GM18526 (cell line): ENCODE results near the gene NLE1.
A peak's percentile ranks its signal among the peaks of the same experiment; 100 is the strongest.

ENCODE experiments used
- POLR2A ChIP-seq: IDR thresholded peaks from 3 replicates; pipeline ENCODE4 v1.6.1; 2011; ENCODE audit not compliant: insufficient read length; ENCODE audit errors: extremely low read depth

NLE1 gene

DNA sequence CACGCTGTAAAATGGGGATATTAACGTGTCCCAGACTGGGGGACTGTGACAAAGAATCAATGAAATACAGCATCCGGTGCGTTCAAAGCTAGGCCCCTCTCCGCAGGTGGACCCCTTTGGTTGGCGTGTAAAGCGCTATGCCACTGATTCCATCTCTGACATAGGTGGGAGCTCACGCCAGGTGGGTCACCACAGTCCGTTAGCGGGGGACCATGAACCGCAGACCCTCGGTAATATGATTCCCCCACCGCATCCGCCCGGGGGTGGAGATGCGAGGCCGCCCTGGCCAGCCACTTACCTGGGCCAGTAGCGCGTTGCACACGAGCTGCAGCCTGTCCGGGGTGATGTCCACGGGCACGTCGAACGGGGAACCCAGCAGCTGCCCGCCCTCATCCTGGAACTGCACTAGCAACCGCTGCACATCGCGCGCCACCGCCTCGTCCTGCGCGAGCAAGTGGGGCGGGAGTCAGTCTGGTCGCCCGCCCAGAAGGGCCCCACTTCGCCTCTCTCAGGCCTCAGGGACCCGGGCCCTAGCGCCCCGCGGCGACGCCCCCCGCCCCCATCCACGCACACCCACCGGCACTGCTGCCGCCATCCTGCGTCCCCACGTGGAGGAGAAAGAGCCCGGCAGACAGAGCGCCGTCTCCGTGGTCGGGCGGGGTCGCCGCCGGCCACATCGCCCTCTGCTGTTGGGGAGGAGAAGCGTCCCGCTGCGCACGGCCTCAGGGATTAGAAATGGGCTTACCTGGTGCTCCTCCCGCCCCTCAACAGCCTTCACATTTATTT is at the start of gene NLE1:
TSS of gene NLE1 (minus strand) at position 623 of the 786 bp plus-strand sequence. CDS start at position 595, 28 bp downstream.
- peak; percentile 54 for TF ChIP-seq POLR2A

DNA sequence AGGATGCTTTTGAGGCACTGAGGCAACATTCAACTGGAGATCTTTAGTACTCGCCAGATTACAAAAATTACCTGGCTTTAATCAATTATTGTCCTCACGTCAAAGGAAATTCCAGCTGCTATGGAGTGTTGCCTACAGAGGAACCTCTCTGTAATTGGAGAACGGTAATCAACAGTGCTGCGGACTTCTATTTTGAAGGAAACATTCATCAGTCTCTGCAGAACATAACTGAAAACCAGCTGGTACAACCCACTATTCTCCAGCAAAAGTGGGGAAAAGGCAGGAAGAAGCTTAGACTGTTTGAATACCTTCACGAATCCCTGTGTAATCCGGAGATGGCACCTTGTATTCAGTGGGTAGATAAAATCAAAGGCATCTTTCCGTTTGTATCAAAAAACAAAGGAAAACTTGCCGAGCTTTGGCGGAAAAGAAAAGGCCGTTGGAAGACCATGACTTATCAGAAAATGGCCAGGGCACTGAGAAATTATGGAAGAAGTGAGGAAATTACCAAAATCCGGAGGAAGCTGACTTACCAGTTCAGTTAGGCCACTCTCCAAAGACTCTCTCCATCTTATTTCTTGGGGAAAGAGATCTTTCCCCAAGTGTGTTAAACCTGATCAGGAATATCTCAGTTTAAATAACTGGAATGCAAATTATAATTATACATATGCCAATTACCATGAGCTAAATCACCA is 49.0 kb upstream of the NLE1 start:
- TF ChIP-seq POLR2A: no peak

DNA sequence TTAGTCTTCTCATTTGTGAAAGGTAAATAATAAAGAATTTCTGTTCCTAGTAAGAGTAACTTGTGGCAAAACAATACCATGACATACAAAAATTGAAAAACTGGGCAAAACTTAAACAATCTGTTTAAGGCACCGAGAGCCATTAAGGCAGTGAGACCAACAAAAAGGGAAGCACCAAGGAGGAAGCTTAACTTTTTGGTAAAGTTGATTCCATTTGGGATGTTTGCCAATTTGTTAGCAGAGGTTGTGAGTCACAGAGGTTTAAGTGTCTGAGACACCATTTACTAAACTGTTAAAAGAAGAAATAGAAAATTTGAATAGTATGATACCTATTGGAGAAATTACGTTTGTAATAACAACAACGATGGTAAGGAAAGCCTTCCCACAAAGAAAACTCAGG is 47.2 kb upstream of the NLE1 start:
- no peak for TF ChIP-seq POLR2A

DNA sequence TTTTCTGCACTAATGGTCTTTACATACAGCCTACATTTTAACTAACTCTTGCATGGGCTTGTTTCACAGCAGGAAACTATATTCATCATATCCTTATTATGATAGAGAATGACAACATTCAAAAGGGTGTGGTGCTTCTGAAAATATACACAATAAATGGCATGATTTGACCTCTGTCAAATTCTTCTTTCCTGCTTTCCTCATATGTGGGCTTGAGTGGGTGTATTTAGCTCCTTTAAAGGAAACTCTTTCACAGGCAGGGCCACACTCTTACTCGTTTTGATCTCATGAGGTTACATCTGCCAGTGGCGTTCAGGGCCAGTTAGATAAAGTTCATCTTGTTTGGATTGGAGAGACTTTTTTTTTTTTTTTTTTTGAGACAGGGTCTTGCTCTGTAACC is 46.0 kb upstream of the NLE1 start:
- TF ChIP-seq POLR2A: no peak

DNA sequence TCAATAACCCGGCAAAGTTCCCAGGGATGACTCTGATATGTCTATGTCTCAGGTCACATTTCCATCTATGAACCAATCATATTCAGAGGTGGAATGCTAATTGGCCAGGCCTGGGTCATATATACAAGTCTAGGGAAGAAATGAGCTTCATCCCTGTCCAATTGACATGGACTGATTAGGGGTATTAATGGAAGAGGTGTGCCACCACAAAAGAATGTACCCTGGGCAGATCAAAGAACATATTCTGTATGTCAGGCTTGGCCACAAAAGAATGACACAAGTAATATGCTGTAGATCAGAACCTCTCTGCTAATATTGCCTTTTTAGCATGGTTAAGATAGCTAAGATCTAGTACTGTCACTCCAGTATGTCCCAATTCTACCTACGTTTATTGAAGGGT is 45.4 kb upstream of the NLE1 start:
- TF ChIP-seq POLR2A: no peak

DNA sequence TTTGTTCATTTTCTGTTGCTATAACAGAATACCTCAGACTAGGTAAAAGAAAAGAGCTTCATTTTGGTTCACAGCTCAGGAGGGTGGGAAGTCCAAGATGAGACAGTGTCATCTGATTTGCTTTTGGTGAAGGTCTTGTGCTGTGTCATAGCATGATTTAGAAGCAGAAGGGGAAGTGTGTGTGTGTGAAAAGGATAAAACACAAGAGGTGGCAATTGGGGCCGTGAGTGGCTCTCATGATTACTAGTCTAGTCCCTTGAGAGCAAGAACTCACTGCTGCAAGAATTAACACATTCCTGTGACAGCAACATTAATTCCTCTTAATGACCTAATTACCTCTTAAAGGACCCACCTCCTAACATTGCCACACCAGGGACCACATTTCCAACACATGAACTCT is 43.7 kb upstream of the NLE1 start:
- no peak for TF ChIP-seq POLR2A

DNA sequence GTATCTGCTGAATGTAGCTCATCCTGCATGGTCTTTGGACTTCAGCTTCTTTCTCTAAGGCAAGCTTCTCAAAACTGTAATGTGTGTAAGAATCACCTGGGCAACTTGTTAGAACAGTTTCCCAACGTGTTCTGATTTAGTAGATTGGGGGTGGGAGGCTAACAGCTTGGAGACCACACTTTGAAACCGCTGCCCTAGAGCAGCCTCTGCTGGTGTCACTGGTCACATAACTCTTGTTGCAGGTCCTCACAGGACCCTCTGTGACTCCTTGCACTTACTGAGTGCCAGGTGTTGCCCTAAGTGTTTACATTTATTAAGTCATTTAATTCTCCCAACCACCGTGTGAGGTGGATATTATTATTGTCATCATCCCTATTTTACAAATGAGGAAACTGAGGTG is 42.2 kb upstream of the NLE1 start:
- TF ChIP-seq POLR2A: no peak

DNA sequence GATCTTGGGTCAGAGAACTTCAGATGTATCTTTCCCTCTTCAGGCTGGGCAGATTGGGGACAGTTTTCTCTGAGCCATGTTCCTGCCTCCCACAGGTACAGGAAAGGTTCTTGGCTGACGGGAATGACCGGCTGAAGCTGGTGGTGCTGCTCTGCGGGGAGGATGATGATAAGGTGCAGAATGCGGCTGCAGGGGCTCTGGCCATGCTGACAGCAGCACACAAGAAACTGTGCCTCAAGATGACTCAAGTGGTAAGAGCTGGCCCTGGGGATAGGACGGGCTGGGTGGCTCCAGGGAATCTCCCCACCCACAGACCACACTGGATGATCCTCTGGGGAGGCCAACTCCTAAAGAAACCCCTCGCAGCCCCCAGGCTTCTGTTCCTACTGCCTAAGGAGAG is 41.2 kb upstream of the NLE1 start:
- TF ChIP-seq POLR2A: no peak

DNA sequence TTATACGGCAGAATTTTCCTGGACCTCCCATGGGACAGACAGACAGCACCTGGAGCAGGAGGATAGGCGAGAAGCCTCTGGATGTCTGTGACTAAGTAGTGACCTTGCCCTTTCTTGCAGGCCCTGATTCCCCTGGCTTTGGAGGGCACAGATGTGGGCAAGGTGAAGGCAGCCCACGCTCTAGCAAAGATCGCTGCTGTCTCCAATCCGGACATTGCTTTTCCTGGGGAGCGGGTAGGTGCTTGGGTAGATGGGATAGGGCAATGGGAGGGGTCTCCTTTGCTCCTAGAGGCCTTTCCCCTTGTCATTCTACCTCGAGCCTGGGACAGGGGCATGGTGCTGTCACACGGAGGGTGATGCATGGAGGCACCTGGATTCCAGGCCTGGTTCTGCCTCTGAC is 34.8 kb upstream of the NLE1 start:
- TF ChIP-seq POLR2A: no peak

DNA sequence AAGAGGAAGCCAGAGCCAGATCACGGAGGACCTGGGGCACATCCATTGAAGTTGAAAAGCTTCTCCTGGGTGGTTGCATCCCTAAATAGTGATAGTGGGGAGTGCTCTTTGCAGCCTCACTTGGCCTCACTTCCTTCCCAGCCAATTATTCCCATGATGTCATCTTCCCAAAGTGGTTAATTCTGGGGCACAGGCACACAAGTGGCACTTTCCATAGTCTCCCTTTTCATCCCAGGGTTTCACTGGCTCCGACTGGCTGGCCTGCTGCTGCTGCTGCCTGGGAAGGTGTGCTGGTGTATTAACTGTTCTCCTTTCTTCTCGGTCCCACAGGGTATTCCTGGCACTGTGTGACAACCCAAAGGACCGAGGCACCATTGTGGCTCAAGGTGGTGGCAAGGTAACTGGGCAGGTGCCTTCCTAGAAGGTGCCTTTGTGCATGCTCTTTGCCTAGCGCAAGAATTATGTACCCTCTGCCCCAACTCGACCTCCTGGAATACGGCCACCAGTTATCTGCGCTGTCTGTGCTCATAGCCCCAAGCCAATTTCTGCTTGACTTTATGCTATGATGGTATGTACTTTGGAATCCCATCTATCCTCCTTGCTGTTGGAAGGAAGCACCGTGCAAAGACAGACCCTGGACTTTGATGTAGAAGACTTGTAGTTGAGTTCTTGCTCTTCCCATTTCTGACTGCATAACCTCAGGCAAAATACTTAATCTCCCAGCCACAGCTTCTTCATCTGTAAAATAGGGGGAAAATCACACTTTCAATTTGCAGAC is 33.7 kb upstream of the NLE1 start:
- no peak for TF ChIP-seq POLR2A

DNA sequence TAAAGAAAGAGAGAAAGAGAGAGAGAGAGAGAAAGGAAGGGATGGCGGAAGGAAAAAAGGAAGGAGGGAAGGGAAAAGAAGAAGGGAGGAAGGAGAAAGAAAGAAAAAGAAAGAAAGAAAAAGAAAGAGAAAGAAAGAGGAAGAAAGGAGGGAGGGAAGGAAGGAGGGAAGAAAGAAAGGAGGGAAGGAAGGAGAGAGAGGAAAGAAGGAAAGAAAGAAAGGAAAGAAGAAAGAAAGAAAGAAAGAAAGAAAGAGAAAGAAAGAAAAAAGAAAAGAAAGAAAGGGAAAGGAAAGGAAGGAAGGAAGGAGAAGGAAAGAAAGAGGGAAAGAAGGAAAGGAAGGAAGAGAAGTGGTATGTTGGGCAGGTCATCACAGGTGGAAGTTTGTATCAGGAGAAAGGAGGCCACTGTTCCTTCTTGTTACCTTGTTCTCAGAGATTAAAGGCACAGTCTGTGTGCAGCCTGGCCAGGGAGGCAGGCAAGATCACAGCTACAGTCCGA is 32.8 kb upstream of the NLE1 start:
- no peak for TF ChIP-seq POLR2A

DNA sequence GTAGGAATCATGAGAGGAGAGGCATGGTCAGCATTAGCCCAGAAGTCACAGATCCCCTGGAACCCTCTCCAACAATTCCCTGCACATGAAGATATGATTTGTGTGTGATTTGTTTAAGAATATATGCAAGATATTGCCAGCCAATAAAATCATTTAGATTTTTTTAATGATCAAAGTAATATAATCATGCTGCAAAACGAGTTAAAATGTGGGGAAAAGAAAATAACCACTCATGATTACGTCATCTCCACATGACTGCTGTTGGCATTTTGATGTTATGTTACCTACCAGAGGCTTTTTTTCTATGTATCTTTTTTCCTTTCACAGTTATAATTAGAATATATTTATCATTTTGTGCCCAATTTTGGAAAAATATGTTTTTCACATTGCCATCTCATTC is 29.7 kb upstream of the NLE1 start:
- no peak for TF ChIP-seq POLR2A

DNA sequence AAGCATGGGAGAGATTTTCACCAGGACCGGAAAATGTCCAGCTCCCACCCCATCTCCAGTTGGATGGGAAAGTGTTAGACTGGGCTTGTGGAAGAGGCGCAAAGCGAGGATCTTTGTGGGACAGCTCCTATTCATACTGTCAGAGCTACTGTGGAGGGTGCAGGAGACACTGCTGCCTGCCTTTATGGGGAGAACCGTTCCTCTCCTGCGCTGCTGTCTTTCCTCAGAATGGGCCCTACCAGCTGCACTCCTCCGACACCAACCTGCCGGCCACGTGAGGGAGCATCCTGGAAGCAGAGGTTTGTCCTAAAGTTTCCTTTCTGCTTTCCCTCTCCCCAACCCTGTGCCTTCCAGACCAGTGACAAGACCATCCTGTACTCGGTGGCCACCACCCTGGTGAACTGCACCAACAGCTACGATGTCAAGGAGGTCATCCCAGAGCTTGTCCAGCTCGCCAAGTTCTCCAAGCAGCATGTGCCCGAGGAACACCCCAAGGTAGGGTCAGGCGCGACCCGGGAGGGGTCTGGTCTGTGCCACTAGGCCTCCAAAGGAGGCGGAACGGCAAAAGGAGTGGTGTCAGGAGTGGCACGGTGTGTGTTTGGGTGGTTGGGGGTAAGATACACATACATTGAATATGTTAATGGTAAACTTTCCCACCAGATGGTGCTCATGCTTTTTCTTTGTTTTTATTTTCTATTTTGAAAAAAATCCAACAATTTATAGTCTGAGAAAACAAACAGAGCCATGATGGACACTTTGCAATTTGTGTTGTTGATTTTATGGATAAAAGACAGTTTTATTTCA is 29.1 kb upstream of the NLE1 start:
- TF ChIP-seq POLR2A: no peak

DNA sequence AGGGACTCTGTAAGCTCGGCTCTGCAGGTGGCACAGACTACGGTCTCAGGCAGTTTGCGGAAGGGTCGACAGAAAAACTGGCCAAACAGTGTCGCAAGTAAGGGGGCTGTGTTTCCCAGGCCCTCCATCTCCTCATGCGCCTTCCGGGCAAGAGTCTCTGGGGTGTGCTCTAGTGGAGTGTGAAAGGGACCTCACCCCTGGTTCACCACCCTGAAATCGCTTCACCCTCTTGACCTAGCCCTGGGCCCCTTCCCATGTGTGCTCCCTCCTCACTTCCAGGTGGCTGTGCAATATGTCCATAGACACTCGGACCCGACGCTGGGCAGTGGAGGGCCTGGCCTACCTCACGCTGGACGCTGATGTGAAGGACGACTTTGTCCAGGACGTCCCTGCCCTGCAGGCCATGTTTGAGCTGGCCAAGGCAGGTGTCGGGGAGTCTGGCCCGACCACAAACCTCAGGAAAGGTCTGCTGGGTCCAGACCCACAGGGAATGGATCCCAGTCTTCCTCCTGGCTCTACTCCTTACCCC is 27.8 kb upstream of the NLE1 start:
- no peak for TF ChIP-seq POLR2A

DNA sequence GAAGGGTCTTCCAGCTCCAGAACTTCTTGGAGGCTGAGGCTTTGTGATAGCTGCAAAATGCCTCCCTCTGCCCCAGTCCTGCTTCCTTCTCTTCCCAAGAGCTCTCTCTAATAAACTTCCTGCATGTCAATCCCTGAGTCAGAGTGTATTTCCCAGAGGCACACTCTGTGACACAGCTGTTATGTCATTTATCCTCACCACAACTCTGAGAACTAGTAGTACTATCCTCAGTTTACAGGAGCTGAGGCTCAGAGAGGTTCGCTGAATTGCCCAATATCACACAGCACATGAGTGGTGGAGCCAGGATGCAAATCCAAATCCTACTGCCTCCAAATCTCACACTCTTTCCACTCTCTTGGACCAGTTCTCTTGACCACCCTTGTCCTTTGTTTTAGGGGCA is 25.6 kb upstream of the NLE1 start:
- no peak for TF ChIP-seq POLR2A

DNA sequence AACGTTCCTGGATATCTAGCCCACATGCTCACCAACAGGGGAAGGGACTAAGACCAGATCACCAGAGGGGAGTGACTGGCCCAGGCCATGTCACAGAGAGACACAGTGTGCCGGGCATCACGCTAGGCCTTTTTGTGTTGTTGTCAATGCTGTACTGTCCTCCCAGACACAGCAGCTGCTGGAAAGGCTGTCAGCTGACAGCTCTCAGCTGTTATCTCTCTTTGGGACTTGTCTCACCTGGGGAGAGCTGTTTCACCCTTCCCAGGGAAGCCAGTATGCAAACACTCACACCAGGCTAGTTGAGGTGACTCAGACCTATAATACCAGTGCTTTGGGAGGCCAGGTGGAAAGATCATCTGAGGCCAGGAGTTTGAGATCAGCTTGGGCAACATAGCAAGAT is 24.9 kb upstream of the NLE1 start:
- TF ChIP-seq POLR2A: no peak
